ENCODE measurements around the gene KIF3B.
"Not testable (repeated sequence)": the region's sequence is repeated elsewhere in the genome, so short reads cannot be mapped to it uniquely, and the experiment has no call there.

- TF ChIP-seq, protein P1, sequence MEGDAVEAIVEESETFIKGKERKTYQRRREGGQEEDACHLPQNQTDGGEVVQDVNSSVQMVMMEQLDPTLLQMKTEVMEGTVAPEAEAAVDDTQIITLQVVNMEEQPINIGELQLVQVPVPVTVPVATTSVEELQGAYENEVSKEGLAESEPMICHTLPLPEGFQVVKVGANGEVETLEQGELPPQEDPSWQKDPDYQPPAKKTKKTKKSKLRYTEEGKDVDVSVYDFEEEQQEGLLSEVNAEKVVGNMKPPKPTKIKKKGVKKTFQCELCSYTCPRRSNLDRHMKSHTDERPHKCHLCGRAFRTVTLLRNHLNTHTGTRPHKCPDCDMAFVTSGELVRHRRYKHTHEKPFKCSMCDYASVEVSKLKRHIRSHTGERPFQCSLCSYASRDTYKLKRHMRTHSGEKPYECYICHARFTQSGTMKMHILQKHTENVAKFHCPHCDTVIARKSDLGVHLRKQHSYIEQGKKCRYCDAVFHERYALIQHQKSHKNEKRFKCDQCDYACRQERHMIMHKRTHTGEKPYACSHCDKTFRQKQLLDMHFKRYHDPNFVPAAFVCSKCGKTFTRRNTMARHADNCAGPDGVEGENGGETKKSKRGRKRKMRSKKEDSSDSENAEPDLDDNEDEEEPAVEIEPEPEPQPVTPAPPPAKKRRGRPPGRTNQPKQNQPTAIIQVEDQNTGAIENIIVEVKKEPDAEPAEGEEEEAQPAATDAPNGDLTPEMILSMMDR (IDR thresholded peaks at IDR 0.05; ENCODE audit: low read length) = not testable (repeated sequence)
- TF ChIP-seq EZH2phosphoT487 (IDR thresholded peaks at IDR 0.05; ENCODE audit: low read length) = not testable (repeated sequence)
Observed at GRCh38 chr20:32380037-32380436, 102.6 kb downstream of the KIF3B start.
